DND-41 (cell line): Measurements from ENCODE around the gene CTBP1.

Experiments
- EZH2 ChIP-seq: IDR thresholded peaks from 3 replicates; pipeline ENCODE4 v1.6.1; 2012; ENCODE audit warnings: borderline replicate concordance, low read depth, mild to moderate bottlenecking, moderate library complexity, low read length, inconsistent platforms; ENCODE audit not compliant: severe bottlenecking
- TF ChIP-seq, protein P1 (sequence below): IDR thresholded peaks from 2 replicates; pipeline ENCODE4 v1.5.1; 2012; ENCODE audit warnings: borderline replicate concordance, low read length, moderate library complexity, mild to moderate bottlenecking; ENCODE audit not compliant: poor library complexity, severe bottlenecking; ENCODE audit errors: extremely low read depth

DNA sequence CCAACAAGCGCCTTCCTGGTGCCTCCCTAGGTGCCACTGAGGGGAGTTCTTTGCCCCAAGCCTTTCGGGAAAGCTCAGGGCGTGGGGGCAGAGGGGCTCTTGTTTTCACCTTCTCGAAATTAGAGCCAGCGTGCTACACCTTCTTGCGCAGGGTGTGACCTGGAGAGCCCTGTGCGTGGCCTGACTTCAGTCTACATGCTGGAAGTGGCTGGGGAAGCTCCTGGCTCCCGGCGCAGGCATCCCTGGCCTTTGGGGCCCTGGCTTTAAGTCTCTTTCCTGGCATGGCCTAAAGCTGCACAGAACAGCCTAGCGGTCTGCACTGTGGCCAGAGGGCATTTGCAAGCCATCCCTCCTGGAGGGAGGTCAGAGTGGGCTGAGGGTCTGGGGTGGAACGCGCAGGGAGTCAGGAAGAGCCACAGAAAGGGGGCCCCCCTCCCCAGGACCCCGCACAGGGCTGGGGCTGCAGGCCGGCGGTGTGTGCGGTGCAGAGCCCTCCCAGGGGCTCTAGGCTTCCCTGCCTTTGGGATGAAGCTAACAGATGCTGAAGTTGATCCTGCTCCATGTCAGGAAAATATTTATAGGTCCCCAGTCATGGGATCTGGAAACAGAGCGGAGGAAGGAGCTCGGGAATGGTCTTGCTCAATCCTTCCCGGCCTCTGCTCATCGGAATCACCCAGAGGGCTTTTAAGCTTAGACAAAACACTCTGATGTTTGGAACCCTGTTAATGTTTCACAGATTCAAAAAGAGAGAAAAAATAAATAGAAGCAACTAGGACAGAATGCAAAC lies 75.8 kb downstream of the CTBP1 start:
- TF ChIP-seq, protein P1, sequence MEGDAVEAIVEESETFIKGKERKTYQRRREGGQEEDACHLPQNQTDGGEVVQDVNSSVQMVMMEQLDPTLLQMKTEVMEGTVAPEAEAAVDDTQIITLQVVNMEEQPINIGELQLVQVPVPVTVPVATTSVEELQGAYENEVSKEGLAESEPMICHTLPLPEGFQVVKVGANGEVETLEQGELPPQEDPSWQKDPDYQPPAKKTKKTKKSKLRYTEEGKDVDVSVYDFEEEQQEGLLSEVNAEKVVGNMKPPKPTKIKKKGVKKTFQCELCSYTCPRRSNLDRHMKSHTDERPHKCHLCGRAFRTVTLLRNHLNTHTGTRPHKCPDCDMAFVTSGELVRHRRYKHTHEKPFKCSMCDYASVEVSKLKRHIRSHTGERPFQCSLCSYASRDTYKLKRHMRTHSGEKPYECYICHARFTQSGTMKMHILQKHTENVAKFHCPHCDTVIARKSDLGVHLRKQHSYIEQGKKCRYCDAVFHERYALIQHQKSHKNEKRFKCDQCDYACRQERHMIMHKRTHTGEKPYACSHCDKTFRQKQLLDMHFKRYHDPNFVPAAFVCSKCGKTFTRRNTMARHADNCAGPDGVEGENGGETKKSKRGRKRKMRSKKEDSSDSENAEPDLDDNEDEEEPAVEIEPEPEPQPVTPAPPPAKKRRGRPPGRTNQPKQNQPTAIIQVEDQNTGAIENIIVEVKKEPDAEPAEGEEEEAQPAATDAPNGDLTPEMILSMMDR, result no peak
- TF ChIP-seq EZH2, result no peak
